ENCODE measurements around the gene EFHC1.
"Not testable (repeated sequence)": the region's sequence is repeated elsewhere in the genome, so short reads cannot be mapped to it uniquely, and the experiment has no call there.

EFHC1 gene

GRCh38 chr6:52438926-52439325, 18.8 kb downstream of the EFHC1 start:
- DNase-seq (ENCODE audit: low read depth): no peak

DNA sequence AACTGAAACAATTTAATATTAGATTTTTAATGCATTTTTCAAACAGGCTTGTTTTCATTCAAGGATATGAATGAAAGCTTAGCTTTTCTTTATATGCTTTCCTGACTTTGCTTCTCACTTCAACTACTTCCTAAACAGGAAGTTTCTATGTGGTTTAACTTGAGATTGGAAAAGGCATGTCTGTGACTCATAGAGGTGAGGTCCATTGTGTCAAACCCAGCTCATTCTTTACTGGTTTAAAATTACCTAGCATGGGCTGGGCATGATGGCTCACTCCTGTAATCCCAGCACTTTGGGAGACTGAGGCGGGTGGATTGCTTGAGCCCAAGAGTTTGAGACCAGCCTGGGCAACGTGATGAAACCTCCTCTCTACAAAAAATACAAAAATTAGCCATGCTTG, 34.4 kb downstream of the EFHC1 start:
- DNase-seq (ENCODE audit: low read depth): peak; percentile 21

DNA sequence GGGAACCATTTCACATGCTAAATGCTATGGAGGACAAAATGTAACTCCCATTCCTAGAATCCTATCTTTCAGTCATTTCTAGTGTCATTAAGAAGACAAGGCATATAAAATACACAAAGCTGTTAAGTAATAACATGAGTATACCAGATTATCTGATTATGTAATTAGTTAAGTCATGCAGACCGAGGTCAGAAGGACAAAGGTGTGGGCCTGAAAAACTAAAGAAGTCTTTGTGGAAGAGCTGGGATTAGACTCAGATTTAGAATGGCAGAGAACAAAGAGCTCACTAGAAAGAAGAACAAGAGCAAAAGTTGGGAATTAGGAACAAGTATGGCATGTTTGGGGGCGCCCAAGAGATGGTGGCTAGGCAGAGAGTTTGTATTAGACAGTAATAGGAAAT, 37.0 kb downstream of the EFHC1 start:
- no peak for DNase-seq (ENCODE audit: low read depth)

GRCh38 chr6:52461194-52461593, 41.1 kb downstream of the EFHC1 start:
- DNase-seq (ENCODE audit: low read depth): not testable (repeated sequence)

GRCh38 chr6:52474173-52474572, 54.0 kb downstream of the EFHC1 start:
- DNase-seq (ENCODE audit: low read depth): no peak

GRCh38 chr6:52475307-52475706, 55.2 kb downstream of the EFHC1 start:
- no peak for DNase-seq (ENCODE audit: low read depth)

DNA sequence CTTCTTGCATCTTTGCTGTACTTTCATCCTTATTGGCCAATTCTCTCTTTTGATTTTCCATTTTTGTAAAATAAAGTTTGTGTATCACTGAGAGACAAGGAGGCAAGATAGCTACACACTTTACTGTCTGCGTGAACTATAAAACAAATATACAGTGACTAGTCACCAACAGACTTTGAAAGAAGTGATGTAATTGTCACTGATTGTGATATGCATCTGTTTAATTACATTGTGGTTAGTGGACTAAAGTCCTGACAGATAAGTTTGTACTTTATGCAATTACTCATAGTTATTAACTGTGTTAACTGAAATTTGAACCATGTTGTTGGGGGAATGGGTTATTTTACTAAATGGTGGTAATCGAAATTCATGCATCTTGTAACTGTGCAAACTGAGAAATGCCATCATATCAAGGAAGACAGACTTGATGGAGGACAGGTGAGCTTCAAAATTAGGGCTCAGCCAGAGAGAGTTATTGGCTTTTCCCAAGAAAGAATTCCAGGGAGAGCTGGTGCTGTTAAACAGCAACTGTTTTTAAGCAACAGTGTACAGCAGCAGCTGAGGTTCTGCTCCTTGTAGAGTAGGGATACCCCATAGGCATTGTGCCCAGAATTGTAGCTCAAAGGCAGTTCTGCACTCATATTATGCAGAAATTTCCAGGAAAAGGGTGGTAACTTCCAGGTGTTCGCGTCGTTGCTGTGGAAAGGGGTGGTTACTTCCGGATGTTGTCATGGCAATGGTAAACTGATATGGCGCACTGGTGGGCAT, 62.9 kb downstream of the EFHC1 start:
- peak; percentile 44 for DNase-seq (ENCODE audit: low read depth)

DNA sequence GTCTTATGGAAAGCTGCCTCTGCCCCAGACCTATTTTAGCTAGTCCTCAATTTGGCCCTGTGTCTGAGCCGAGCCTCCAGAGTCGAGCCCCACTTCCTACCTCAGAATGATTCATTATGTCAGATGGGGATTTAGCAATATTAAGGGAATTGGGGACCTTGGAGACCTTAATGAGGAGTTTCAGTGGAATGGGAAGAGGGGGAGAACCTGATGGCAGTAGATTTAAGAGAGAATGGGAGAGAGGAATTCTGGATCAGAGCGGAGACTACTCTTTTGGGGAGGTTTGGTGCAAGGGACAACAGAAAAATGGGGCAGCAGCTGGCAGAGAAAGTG, 63.5 kb downstream of the EFHC1 start:
- no peak for DNase-seq (ENCODE audit: low read depth)

DNA sequence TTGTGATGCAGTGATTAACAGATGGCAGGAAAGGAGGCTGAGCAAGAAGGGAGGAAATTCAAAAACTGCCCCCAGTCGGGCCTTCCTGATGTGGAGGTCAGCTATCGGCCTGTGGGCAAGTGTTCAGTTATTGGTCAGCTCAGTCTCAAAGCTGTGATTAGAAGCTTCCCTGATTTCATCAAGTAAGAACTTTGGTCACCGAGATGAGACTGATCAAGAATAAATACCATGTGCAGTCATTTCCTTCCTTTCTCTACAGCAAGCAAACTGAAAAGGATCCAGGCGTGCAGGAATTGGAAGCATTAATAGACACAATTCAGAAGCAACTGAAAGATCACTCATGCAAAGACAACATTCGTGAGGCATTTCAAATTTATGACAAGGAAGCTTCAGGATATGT, 69.7 kb downstream of the EFHC1 start:
- DNase-seq (ENCODE audit: low read depth): no peak

DNA sequence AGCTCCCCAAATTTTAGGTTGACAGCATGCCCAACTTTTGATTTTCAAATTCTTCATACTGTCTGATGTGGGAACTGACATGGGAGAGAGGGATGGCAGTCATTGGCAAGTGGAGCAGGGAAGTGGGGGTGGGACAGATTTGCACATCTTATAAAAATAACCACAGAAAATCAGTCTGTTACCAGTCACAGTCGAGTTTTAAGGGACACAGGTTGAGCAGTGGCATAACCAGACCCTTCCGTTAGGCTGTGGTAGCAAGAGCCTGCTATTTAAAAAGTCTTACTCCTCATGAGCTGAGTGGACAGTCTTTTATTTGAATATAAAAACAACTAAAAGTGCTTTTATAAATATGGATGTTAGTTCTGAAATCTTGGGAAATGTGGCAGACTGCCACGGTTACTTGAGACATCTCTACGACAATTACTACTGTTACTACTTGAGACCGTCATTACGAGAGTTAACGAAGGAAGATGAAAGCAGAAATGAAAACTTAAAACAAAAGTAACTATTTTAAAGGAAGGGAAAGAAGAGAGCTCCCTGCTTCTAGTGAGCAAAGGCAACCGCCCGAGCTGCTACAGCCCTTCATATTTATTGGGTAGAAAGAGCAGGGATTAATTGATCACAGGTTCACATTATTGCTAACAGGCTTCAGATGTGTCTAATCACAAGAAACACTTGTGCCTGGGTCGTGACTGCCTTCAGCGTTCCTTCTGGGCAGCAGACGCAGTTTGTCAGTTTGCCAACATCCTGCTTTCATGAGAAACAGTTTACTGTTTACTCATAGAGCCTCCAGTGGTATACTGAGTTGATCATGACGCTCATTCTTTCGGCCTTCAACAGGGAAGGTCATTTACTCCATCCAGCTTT, 71.3 kb downstream of the EFHC1 start:
- DNase-seq (ENCODE audit: low read depth): no peak

GRCh38 chr6:52493669-52494068, 73.5 kb downstream of the EFHC1 start:
- DNase-seq (ENCODE audit: low read depth): no peak

GRCh38 chr6:52494298-52495072, 74.3 kb downstream of the EFHC1 start:
- DNase-seq (ENCODE audit: low read depth): no peak

DNA sequence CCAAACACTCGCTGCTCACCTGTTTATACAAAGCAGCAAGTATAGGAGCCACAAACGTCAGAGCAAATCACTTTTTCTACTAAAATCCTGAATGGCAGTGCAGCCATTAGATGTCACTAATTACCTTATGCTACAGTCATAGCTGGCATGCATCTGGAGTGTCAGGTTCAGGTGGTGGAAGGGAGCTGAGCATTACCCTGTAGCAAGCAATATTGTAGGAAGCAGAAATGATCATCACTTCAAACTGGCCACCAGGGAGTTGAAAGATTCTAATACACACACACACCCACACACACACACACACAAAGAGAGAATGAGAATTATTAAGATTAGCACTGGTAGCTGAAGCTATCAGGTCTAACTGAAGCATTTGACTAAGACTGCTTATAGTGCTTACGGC, 75.8 kb downstream of the EFHC1 start:
- DNase-seq (ENCODE audit: low read depth): no peak

DNA sequence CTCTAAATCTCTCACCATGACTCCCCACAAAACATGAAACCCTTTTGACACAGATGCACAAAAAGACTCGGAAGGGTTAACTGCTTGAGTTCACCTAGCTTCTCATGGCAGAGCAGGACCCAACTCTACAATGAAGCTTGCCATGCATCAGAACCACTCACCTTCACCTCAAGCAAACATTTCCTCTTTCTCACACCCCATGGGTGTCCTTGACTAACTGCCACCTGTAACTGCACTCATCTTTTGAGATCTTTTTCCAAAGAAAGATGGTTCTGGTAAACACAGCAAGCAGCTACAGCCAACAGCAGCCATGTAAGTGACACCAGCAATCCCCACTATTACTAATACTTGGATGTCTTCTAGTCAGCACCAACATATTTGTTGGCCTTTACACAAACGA, 76.5 kb downstream of the EFHC1 start:
- no peak for DNase-seq (ENCODE audit: low read depth)

- no peak for DNase-seq (ENCODE audit: low read depth)
These were observed 77.7 kb downstream of the EFHC1 start for GRCh38 chr6:52497652-52498408.

DNA sequence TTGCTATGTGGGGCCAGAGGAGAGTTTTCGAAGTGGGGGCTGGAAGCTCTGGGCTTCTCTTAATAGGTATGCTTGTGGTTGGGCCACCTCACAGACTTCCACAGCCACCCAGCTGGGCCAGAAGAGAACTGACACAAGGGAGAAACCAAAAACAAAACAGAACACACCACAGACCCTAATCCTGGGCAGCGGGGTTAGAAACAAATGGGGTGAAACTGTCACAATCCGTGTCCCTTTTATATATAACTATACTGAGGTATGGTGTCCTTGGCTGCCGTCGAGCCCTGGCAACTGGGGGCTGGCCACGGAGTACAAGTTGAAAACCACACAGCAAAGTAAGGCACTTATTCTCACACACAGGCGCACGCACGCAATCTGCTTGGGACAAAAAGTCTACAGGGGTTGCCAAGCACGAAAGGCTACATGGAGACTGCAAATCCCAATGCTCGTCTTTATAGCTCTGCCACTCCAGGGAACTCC, 78.4 kb downstream of the EFHC1 start:
- DNase-seq (ENCODE audit: low read depth): no peak

GRCh38 chr6:52499026-52499425, 78.9 kb downstream of the EFHC1 start:
- peak; percentile 66 for DNase-seq (ENCODE audit: low read depth)

DNA sequence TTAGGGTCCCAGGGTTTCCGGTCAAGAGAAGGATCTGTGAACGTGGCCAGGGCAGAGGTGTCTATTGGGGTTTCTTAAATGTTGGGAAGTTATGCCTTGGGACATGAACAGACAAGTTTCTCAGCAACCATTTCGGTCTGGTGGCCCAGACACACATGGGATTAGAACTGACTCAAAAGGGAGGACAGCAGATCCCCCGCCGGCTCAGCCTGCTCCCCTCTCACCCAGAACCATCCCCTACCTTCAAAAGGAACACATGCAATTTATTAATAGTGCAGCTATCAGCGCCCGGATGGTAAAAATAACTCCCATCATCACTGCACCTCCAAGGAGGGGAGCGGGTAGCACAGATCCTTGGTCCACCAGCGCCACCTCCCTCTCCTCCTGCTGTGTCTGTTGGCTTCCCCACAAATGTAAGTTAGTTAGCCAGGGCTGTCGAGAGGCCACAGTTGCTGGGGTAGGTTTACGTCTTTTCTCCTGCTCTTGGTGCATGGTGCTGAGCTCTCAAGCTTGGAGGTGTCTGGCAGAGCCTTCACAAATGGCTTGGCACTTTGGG, 79.6 kb downstream of the EFHC1 start:
- DNase-seq (ENCODE audit: low read depth): no peak

DNA sequence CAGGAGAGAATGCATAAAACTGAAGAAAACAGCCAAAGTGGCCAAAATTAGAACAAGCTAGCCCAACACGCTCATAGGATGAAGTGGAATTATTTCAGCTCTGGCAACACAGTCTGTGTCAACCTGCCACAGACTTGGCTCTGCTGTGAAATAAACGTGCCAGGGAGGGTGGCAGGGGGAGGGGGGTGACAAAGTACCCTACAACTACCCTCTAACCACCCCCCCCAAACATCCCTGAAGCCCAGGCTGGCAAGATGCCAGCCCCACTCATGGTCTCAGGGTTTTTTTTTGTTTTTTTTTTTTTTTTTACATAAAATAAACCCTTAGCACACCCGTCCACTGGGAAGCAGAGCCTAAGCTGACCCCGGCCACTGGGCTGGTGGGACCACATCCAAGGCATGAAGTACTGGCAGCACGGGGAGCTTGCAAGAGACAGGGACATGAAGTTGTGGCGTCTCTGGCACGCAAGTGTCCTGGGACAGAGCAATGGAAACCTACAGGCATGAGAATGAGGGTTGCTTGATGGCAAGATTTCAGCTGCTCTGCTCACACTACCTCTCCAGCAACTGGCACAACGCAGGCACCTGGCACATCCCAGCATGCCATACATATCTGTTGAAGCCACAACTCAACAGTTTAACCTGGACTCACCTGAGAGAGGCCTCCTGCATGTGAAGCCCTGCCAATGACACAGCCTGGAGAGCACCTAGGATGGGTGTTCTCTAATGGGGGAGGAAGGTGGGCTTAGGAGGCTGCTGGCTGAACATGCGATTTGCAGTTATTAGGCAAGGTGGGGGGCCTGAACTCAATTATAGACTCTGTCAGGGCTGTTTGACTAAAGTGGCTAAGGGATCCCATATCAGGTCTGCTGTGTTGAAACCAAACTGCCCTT, 80.3 kb downstream of the EFHC1 start:
- no peak for DNase-seq (ENCODE audit: low read depth)

DNA sequence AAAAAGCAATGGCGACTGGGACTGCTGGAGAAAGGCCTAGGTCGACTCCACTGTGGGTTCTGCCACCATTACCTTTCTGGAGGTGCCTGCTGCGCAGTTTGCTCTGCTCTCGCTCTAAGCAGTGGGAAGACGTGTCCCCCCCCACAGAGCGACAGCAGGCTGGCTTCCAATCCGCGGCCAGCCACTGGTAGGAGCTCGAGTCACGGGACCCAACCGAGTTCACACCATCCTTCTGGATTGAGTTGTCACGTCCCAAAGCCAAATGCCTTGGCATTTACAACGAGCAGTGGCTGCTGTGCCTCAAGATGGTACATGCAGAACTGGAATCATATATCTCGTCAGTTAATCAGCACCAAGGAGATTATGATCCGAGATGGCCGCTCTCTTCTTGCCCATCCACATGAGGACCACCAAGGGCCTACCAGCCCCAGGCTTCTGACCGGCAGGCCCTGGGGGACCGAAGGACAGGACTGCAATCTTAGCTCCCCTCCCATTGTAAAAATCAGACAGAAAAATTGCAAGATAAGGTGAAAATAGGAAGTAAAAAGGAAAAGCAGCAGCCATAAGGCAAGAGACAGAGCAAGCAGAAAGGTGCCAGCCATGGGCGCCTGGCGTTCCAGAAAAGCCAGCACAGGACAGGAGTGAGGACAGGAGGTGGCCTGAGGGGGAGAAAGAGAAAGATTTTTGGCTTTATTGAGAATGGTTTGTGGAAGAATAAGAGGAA, 82.3 kb downstream of the EFHC1 start:
- no peak for DNase-seq (ENCODE audit: low read depth)

Data from amniotic epithelial cell (primary cell).